ENCODE data around the gene GATA1. TPM values are rescaled to one million over a fixed set of nuclear protein-coding genes. Genes with fewer than 3 reads are reported as not detected.

Gene GATA1
- total RNA-seq, 1 donor from 2014 or later: not detected

DNA sequence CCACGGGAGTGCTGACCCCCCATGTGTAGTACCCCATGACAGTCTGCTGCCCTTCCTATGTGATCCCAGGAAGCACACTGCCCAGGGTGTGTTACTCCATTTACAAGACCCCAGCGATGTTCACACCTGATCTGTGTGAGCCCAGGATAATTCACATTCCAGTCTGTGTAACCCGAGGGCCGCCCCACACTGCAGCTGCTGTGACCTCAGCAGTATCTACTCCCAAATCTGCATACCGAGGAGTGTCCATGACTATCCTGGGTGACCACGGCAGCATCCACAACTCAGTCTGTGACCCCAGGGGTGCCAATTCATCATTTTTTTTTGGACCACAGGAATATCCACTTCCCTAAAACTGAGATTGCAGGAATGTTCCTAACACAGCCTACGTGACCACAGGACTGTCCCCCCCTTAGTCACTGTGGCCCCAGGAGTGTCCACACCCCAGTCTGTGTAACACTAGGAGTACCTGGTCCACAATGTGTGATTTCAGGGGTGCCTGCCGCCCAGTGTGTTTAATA lies 32.6 kb upstream of the GATA1 start:
- H3K9me3 Mint-ChIP-seq: peaks cover 2% of the 10 kb centered on the region
- H3K4me3 Mint-ChIP-seq: no peak overlapping the region
- no peaks in the 10 kb centered on the region for H3K4me1 Mint-ChIP-seq
- H3K36me3 Mint-ChIP-seq (ENCODE audit: low read depth): peaks cover 2% of the 10 kb centered on the region
- no peaks in the 10 kb centered on the region for H3K27me3 Mint-ChIP-seq (ENCODE audit: low read depth)
- TF ChIP-seq, protein P1, sequence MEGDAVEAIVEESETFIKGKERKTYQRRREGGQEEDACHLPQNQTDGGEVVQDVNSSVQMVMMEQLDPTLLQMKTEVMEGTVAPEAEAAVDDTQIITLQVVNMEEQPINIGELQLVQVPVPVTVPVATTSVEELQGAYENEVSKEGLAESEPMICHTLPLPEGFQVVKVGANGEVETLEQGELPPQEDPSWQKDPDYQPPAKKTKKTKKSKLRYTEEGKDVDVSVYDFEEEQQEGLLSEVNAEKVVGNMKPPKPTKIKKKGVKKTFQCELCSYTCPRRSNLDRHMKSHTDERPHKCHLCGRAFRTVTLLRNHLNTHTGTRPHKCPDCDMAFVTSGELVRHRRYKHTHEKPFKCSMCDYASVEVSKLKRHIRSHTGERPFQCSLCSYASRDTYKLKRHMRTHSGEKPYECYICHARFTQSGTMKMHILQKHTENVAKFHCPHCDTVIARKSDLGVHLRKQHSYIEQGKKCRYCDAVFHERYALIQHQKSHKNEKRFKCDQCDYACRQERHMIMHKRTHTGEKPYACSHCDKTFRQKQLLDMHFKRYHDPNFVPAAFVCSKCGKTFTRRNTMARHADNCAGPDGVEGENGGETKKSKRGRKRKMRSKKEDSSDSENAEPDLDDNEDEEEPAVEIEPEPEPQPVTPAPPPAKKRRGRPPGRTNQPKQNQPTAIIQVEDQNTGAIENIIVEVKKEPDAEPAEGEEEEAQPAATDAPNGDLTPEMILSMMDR (conservative IDR thresholded peaks at IDR 0.05): no peak
- no peak for DNase-seq (ENCODE audit: low read depth, low spot score)
- H3K27ac Mint-ChIP-seq (ENCODE audit: unreplicated experiment): no peak overlapping the region

DNA sequence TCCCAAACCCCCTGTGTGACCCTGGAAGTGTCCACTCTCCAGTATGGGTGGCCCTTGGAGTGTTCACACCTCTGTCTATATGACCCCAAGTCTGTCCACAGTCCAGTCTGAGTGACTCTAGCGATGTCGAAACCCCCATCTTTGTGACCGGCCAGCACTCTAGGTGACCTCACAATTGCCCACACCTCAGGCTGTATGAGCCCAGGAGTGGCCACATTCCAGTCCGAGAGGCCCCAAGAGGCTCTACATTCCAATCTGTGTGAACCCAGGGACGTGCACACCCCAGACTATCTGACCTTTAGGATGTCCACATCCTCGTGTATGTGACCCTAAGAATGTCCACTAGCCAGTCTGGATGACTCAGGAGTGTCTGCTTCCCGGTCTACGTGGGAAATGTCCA lies 32.2 kb upstream of the GATA1 start:
- no peak overlapping the region for H3K4me3 Mint-ChIP-seq
- TF ChIP-seq, protein P1 (conservative IDR thresholded peaks at IDR 0.05): no peak
- peaks cover 2% of the 10 kb centered on the region for H3K36me3 Mint-ChIP-seq (ENCODE audit: low read depth)
- no peaks in the 10 kb centered on the region for H3K4me1 Mint-ChIP-seq
- H3K27me3 Mint-ChIP-seq (ENCODE audit: low read depth): no peaks in the 10 kb centered on the region
- no peak for DNase-seq (ENCODE audit: low read depth, low spot score)
- no peak overlapping the region for H3K27ac Mint-ChIP-seq (ENCODE audit: unreplicated experiment)
- peaks cover 2% of the 10 kb centered on the region for H3K9me3 Mint-ChIP-seq

DNA sequence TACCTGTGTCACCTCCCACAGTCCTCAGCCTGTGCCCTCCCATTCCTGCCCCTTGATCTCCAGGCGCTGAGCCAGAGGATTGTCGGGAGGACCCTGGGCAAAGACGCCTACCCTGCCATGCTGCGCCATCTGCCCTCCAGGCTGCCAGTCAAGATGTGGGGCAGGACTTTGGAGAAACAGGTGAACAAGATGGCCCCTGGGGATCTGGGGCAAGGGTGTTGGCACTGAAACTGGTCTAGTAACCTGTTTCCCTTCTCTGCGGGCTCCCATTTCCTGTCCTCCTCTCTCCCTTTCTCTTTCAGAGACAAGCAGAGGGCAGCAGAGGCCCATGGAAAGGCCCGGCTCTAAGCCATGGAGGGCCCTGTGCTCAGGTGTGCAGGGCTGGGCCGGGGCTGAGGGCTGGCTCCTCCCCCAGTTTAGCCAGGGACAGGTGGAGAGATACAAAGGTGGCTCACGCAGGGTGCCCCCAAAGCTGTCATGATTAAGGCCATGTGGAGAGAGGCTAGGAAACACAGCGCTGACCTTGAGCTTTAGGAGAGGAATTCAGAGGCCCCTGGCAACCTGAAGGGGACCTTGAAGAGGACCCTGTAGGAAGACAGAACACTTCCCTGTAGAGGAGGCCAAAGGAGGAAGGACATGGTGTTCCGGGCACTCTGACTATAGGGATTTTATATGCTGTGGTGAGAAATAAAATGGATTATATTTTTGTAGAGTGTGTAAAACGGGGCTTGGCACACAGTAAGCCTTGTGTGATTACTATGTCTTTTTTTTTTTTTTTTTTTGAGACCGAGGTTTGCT lies 24.5 kb upstream of the GATA1 start, which contains the start of gene GLOD5:
Gene GLOD5 (plus strand): TSS at position 74 of the 798 bp plus-strand sequence. CDS start 44 bp downstream, at position 118.
- H3K4me3 Mint-ChIP-seq: no peak within 1 kb of the TSS
- no peaks in the 10 kb centered on the region for H3K9me3 Mint-ChIP-seq
- TF ChIP-seq, protein P1 (conservative IDR thresholded peaks at IDR 0.05): no peak
- no peaks in the 10 kb centered on the region for H3K4me1 Mint-ChIP-seq
- peaks cover 10% of the 10 kb centered on the region for H3K27me3 Mint-ChIP-seq (ENCODE audit: low read depth)
- H3K27ac Mint-ChIP-seq (ENCODE audit: unreplicated experiment): no peak within 1 kb of the TSS
- DNase-seq (ENCODE audit: low read depth, low spot score): no peak
- no peaks in the 10 kb centered on the region for H3K36me3 Mint-ChIP-seq (ENCODE audit: low read depth)

DNA sequence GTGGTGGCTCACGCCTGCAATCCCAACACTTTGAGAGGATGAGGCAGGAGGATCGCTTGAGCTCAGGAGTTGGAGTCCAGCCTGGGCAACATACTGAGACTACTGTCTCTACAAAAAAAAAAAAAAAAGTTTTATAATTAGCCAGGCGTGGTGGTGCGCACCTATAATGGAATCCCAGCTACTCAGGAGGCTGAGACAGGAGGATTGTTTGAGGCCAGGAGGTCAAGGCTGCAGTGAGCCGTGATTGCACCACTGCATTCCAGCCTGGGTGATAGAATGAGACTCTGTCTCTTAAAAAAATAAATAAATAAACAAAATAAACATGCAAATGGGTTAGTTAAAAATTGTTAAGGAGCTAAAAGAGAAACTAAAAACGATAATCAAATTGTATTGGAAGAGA lies 17.2 kb upstream of the GATA1 start:
- TF ChIP-seq, protein P1 (conservative IDR thresholded peaks at IDR 0.05): no peak
- H3K27ac Mint-ChIP-seq (ENCODE audit: unreplicated experiment): no peak overlapping the region
- no peak for DNase-seq (ENCODE audit: low read depth, low spot score)
- H3K4me1 Mint-ChIP-seq: no peaks in the 10 kb centered on the region
- no peaks in the 10 kb centered on the region for H3K36me3 Mint-ChIP-seq (ENCODE audit: low read depth)
- H3K4me3 Mint-ChIP-seq: no peak overlapping the region
- H3K27me3 Mint-ChIP-seq (ENCODE audit: low read depth): no peaks in the 10 kb centered on the region
- no peaks in the 10 kb centered on the region for H3K9me3 Mint-ChIP-seq

DNA sequence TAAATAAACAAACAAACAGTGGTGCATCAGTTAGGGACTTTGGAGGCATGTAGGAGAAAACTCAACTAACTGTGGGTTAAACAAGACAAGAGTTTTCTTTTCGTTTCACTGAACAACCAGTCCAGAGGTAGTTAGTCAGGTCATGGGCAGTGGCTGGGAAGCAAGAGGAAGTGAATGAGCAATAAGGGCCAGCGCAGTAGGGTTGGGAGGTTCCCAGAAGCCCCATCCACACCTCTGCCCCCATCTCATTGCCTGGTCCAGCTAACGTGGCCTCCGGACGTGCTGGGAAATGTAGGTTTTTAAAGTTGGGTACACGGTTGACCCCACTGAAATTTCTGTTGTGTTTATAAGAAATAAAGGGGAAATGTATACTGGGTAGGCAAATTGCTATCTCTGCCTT lies 16.1 kb upstream of the GATA1 start:
- DNase-seq (ENCODE audit: low read depth, low spot score): no peak
- Mint-ChIP-seq H3K4me3 (no peak overlapping the region), H3K9me3 (no peaks in the 10 kb centered on the region), H3K27me3 (ENCODE audit: low read depth) (no peaks in the 10 kb centered on the region), H3K4me1 (no peaks in the 10 kb centered on the region), H3K36me3 (ENCODE audit: low read depth) (no peaks in the 10 kb centered on the region), H3K27ac (ENCODE audit: unreplicated experiment) (no peak overlapping the region)
- TF ChIP-seq, protein P1 (conservative IDR thresholded peaks at IDR 0.05): no peak
